H1 (cell line): Measurements from ENCODE around the gene SEMA6D. TPM values are rescaled to one million over a fixed set of nuclear protein-coding genes. Genes with fewer than 3 reads are reported as not detected.

Experiments
- CTCF ChIA-PET: fragments of 300-600 bp; sonication (Branson Sonifier 250); formaldehyde crosslinking; loops from one replicate; lab custom pipeline; 2021; ENCODE audit not compliant: partially characterized antibody; lab: Charles Lee
- POLR2A ChIA-PET: fragments of 300-600 bp; sonication (Branson Sonifier 250); formaldehyde crosslinking; loops from one replicate; lab custom pipeline; 2021; ENCODE audit warnings: inconsistent platforms; ENCODE audit not compliant: partially characterized antibody; lab: Charles Lee
- DNase-seq, 2 experiments: peaks; one replicate each; pipeline versions ENCODE4 v3.0.0 to v3.0.0-alpha.2; 2010 to 2022; ENCODE audit warnings: low spot score in 2 of 2, low read depth in 1 of 2, mixed read lengths in 1 of 2
- FAIRE-seq: peaks from 2 replicates; lab custom pipeline; 2011; peaks lifted over from hg19 to GRCh38; lab: Jason Lieb, UNC
- H2AFZ ChIP-seq: 2 replicates; pipeline ENCODE4 v1.8.1; 2012; ENCODE audit warnings: low read length, inconsistent platforms
- H2AK5ac ChIP-seq: 2 replicates; pipeline ENCODE4 v1.6.1; 2013; ENCODE audit warnings: low read depth, low read length
- H2BK120ac ChIP-seq: replicated peaks from 2 replicates; pipeline ENCODE3; 2013; ENCODE audit warnings: low read depth, low read length, inconsistent platforms
- H2BK12ac ChIP-seq: 2 replicates; pipeline ENCODE4 v1.6.1; 2013; ENCODE audit warnings: low read depth, low read length
- H2BK15ac ChIP-seq: 2 replicates; pipeline ENCODE4 v1.6.1; 2013; ENCODE audit warnings: low read length
- H2BK20ac ChIP-seq: 2 replicates; pipeline ENCODE4 v1.6.1; 2013; ENCODE audit warnings: low read length
- H2BK5ac ChIP-seq: 2 replicates; pipeline ENCODE4 v1.6.1; 2013; ENCODE audit warnings: low read depth, low read length
- H3K14ac ChIP-seq: 2 replicates; pipeline ENCODE4 v1.6.1; 2013; ENCODE audit warnings: inconsistent platforms; ENCODE audit not compliant: insufficient read length
- H3K18ac ChIP-seq: 2 replicates; pipeline ENCODE4 v1.6.1; 2013; ENCODE audit warnings: low read length; ENCODE audit errors: extremely low read depth
- H3K23ac ChIP-seq: 2 replicates; pipeline ENCODE4 v1.6.1; 2013; ENCODE audit warnings: inconsistent platforms; ENCODE audit not compliant: insufficient read length
- H3K23me2 ChIP-seq: 2 replicates; pipeline ENCODE4 v1.6.1; 2013; ENCODE audit warnings: low read depth, low read length
- H3K27ac ChIP-seq: 2 replicates; pipeline ENCODE4 v1.6.1; 2011; ENCODE audit warnings: low read depth, low read length, inconsistent platforms
- H3K27me3 ChIP-seq, 4 experiments: replicated peaks in 1 of 4; 1 replicate in 1 of 4; 2 replicates in 3 of 4; pipeline versions ENCODE4 v1.6.1 to v1.8.1; 2011 to 2013; ENCODE audit warnings: low read length in 3 of 4, mild to moderate bottlenecking in 3 of 4, inconsistent platforms in 2 of 4, mixed read lengths in 2 of 4, moderate library complexity in 1 of 4; ENCODE audit not compliant: control insufficient read depth in 3 of 4, insufficient read depth in 3 of 4; ENCODE audit errors: extremely low read depth in 1 of 4
- H3K36me3 ChIP-seq, 4 experiments: 2 replicates each; pipeline versions ENCODE4 v1.6.1 to v1.8.1; 2011 to 2013; ENCODE audit warnings: mild to moderate bottlenecking in 4 of 4, low read length in 3 of 4, moderate library complexity in 2 of 4, control low read depth in 1 of 4, inconsistent platforms in 1 of 4; ENCODE audit not compliant: insufficient read depth in 4 of 4, control insufficient read depth in 2 of 4
- H3K4ac ChIP-seq: replicated peaks from 2 replicates; pipeline ENCODE3; 2013; ENCODE audit warnings: low read length, low read depth, mixed read lengths, inconsistent platforms; ENCODE audit not compliant: insufficient read length
- H3K4me1 ChIP-seq, 4 experiments: replicated peaks in 1 of 4; 1 replicate in 1 of 4; 2 replicates in 3 of 4; pipeline versions ENCODE4 v1.6.1 to v1.8.1; 2011 to 2013; ENCODE audit warnings: low read length in 3 of 4, inconsistent platforms in 2 of 4, mixed read lengths in 1 of 4; ENCODE audit not compliant: insufficient read depth in 4 of 4, control insufficient read depth in 3 of 4
- H3K4me2 ChIP-seq, 2 experiments: 2 replicates each; pipeline versions ENCODE4 v1.6.1 to v1.8.1; 2011 to 2013; ENCODE audit warnings: low read depth in 2 of 2, low read length in 2 of 2, control low read depth in 1 of 2, inconsistent platforms in 1 of 2, mild to moderate bottlenecking in 1 of 2; ENCODE audit not compliant: insufficient read depth in 1 of 2
- H3K4me3 ChIP-seq, 4 experiments: fragments of 200-600, 300-600 bp in 1 of 4; sonication (generic), shearing (Covaris generic), sonication (Bioruptor Twin) in 1 of 4; 2 replicates each; pipeline versions ENCODE4 v1.5.1 to v1.8.1; 2011 to 2016; ENCODE audit warnings: low read length in 4 of 4, low read depth in 3 of 4, control low read depth in 2 of 4, inconsistent platforms in 2 of 4, mild to moderate bottlenecking in 2 of 4, mixed read lengths in 1 of 4, moderate library complexity in 1 of 4; ENCODE audit not compliant: insufficient read depth in 2 of 4; ENCODE audit errors: extremely low read depth in 1 of 4
- H3K56ac ChIP-seq: replicated peaks from 2 replicates; pipeline ENCODE3; 2013; ENCODE audit warnings: low read depth, mild to moderate bottlenecking, mixed read lengths, low read length, inconsistent platforms; ENCODE audit not compliant: insufficient read length
- H3K79me1 ChIP-seq: 2 replicates; pipeline ENCODE4 v1.6.1; 2013; ENCODE audit warnings: low read depth, low read length, control low read depth
- H3K79me2 ChIP-seq, 2 experiments: 2 replicates each; pipeline versions ENCODE4 v1.6.1 to v1.8.1; 2012 to 2013; ENCODE audit warnings: low read length in 2 of 2, mild to moderate bottlenecking in 2 of 2, inconsistent platforms in 1 of 2; ENCODE audit not compliant: insufficient read depth in 2 of 2, control insufficient read depth in 1 of 2
- H3K9ac ChIP-seq, 4 experiments: replicated peaks in 1 of 4; 1 replicate in 1 of 4; 2 replicates in 3 of 4; pipeline versions ENCODE4 v1.6.1 to v1.8.1; 2011 to 2013; ENCODE audit warnings: low read depth in 3 of 4, low read length in 3 of 4, control low read depth in 2 of 4, mild to moderate bottlenecking in 2 of 4, moderate library complexity in 2 of 4, inconsistent platforms in 1 of 4; ENCODE audit errors: extremely low read depth in 1 of 4
- H3K9me3 ChIP-seq, 2 experiments: 2 replicates each; pipeline versions ENCODE4 v1.6.1 to v1.8.1; 2012 to 2013; ENCODE audit warnings: mild to moderate bottlenecking in 2 of 2, moderate library complexity in 2 of 2, control low read depth in 1 of 2, inconsistent platforms in 1 of 2, low read depth in 1 of 2, low read length in 1 of 2, mixed read lengths in 1 of 2; ENCODE audit not compliant: insufficient read depth in 2 of 2
- H4K20me1 ChIP-seq, 2 experiments: replicated peaks in 1 of 2; 2 replicates each; pipeline versions ENCODE3 to v1.8.1; 2011 to 2013; ENCODE audit warnings: inconsistent platforms in 2 of 2, low read length in 2 of 2, mild to moderate bottlenecking in 1 of 2; ENCODE audit not compliant: insufficient read depth in 2 of 2, control insufficient read depth in 1 of 2
- H4K5ac ChIP-seq: 2 replicates; pipeline ENCODE4 v1.6.1; 2013; ENCODE audit warnings: low read length, low read depth, mixed read lengths, inconsistent platforms; ENCODE audit not compliant: insufficient read length
- H4K8ac ChIP-seq: 2 replicates; pipeline ENCODE4 v1.8.0; 2013; ENCODE audit warnings: mild to moderate bottlenecking, moderate library complexity, low read length, inconsistent platforms; ENCODE audit not compliant: insufficient read depth; ENCODE audit errors: extremely low read depth
- H4K91ac ChIP-seq: replicated peaks from 2 replicates; pipeline ENCODE3; 2013; ENCODE audit warnings: low read length, mixed read lengths, inconsistent platforms; ENCODE audit not compliant: insufficient read length
- ATF2 ChIP-seq: IDR thresholded peaks from 2 replicates; pipeline ENCODE4 v1.6.1; 2012; ENCODE audit warnings: low read length, inconsistent platforms
- ATF3 ChIP-seq: IDR thresholded peaks from 2 replicates; pipeline ENCODE4 v1.6.1; 2011; ENCODE audit warnings: low read depth, mild to moderate bottlenecking, low read length; ENCODE audit not compliant: insufficient read depth
- BRCA1 ChIP-seq: IDR thresholded peaks from 2 replicates; pipeline ENCODE4 v1.6.1; 2012; ENCODE audit warnings: low read depth, low read length, improper control_type of control experiment
- CTBP2 ChIP-seq: IDR thresholded peaks from 2 replicates; pipeline ENCODE4 v1.7.0; 2011; ENCODE audit warnings: borderline replicate concordance, mild to moderate bottlenecking, moderate library complexity, mixed read lengths, low read length; ENCODE audit not compliant: insufficient read depth, insufficient read length
- HDAC2 ChIP-seq, 2 experiments: fragments of 300-600 bp in 1 of 2; sonication (generic) in 1 of 2; IDR thresholded peaks; 2 replicates each; pipeline ENCODE4 v1.6.1; 2011 to 2012; ENCODE audit warnings: low read depth in 2 of 2, low read length in 2 of 2, mild to moderate bottlenecking in 2 of 2, moderate library complexity in 2 of 2, borderline replicate concordance in 1 of 2, inconsistent platforms in 1 of 2
- HDAC6 ChIP-seq: IDR thresholded peaks from one replicate; pipeline ENCODE4 v1.7.1; 2012; ENCODE audit warnings: low read depth, mild to moderate bottlenecking, inconsistent platforms, low read length, moderate library complexity
- KDM5A ChIP-seq: fragments of 200-600 bp; IDR thresholded peaks from 2 replicates; pipeline ENCODE4 v1.7.1; 2012; ENCODE audit warnings: mild to moderate bottlenecking, low read length, inconsistent platforms, mixed read lengths
- POLR2A ChIP-seq, 2 experiments: IDR thresholded peaks; 1 replicate in 1 of 2; 2 replicates in 1 of 2; pipeline ENCODE4 v1.6.1; 2011; ENCODE audit warnings: low read depth in 2 of 2, low read length in 2 of 2, mild to moderate bottlenecking in 2 of 2; ENCODE audit errors: control extremely low read depth in 1 of 2
- SIX5 ChIP-seq: IDR thresholded peaks from 2 replicates; pipeline ENCODE4 v1.6.1; 2011; ENCODE audit warnings: mild to moderate bottlenecking, low read depth, low read length
- TAF1 ChIP-seq: IDR thresholded peaks from 2 replicates; pipeline ENCODE4 v1.6.1; 2011; ENCODE audit warnings: mild to moderate bottlenecking, low read depth, low read length
- TCF12 ChIP-seq: IDR thresholded peaks from 2 replicates; pipeline ENCODE4 v1.6.1; 2011; ENCODE audit warnings: low read depth, mild to moderate bottlenecking, low read length
- TEAD4 ChIP-seq: IDR thresholded peaks from 2 replicates; pipeline ENCODE4 v1.6.1; 2012; ENCODE audit warnings: low read depth, low read length, inconsistent platforms, mixed read lengths
- whole genome bisulfite sequencing, 2 experiments: shearing (Covaris generic) in 1 of 2; methylation state at CpG; one replicate each; pipeline versions ENCODE4 v1.1.6 to v1.1.7; 2013 to 2015; ENCODE audit warnings: low lambda C conversion rate in 2 of 2, mixed read lengths in 2 of 2, inconsistent platforms in 1 of 2, low coverage in 1 of 2, missing lambda C conversion rate in 1 of 2; ENCODE audit not compliant: insufficient replicate concordance in 2 of 2, insufficient coverage in 1 of 2, insufficient read length in 1 of 2; ENCODE audit errors: extremely low coverage in 1 of 2, missing lambda C conversion rate in 1 of 2; 5-methylcytosine and 5-hydroxymethylcytosine counted together
- polyA plus RNA-seq, 7 experiments: library from polyadenylated mRNA; depleted of rRNA in 3 of 7; stranded (reverse) in 5 of 7; unstranded in 2 of 7; fragments of >200 nt in 5 of 7; fragments of 200-250 nt in 2 of 7; gene quantifications; 1 replicate in 5 of 7; 2 replicates in 1 of 7; 4 replicates in 1 of 7; pipeline versions ENCODE4 v1.2.1 to v1.2.3, GENCODE V29; 2011 to 2013; ENCODE audit warnings: missing spikeins in 2 of 7, mixed read lengths in 2 of 7
- total RNA-seq: library from RNA; stranded (reverse); fragmentation: NEBNext Ultra II Directional; extraction: Animal tissue kit (Norgen Biotek cat#: 25700); gene quantifications from 2 replicates; pipeline ENCODE4 v1.2.1, GENCODE V29; 2021

Gene SEMA6D
- total and polyA plus RNA-seq, 2 of the 8 experiments (the other 6 are each of a cell fraction or from before 2014, with no cell fraction given), result 2.2 to 3.8 TPM

- Histone ChIP-seq H2BK20ac (no peak overlapping the region), H3K18ac (no peak overlapping the region), H2AK5ac (no peak overlapping the region), H3K56ac (no peak overlapping the region), H2AFZ (no peak overlapping the region), H2BK15ac (no peak overlapping the region), H3K14ac (no peak overlapping the region), H4K8ac (no peak overlapping the region), H3K4me2 (no peak overlapping the region), H3K9ac (no peak overlapping the region), H2BK5ac (no peak overlapping the region), H4K91ac (no peak overlapping the region), H3K23ac (no peak overlapping the region), H3K27ac (no peak overlapping the region), H2BK120ac (no peak overlapping the region), H3K79me1 (no peaks in the 10 kb centered on the region), H3K4me3 (no peak overlapping the region), H3K4ac (no peak overlapping the region), H3K4me1 (peaks cover 0 to under 1% (median 0%) of the 10 kb centered on the region in 4 experiments; a peak in 1 of 7 replicates), H4K20me1 (no peaks in the 10 kb centered on the region), H2BK12ac (no peak overlapping the region), H4K5ac (no peak overlapping the region), H3K36me3 (peaks cover 0 to 8% (median 2%) of the 10 kb centered on the region in 4 experiments; a peak in 3 of 8 replicates), H3K27me3 (no peaks in the 10 kb centered on the region), H3K23me2 (no peaks in the 10 kb centered on the region), H3K79me2 (no peaks in the 10 kb centered on the region; a peak in 1 of 4 replicates), H3K9me3 (no peaks in the 10 kb centered on the region)
- FAIRE-seq, result no peak
- POLR2A ChIA-PET, result no interaction called here
- WGBS, 2 experiments, result 92% methylated on average over 13 of the region's 13 CpGs; no CpG with 5 or more reads in 1 of the 2 experiments
- DNase-seq, result no peak
- CTCF ChIA-PET, result interaction anchor here (0.7 kb wide), 1 partner anchor 26 kb away, joined by 3 read pairs; no protein-coding TSS in a partner anchor
- TF ChIP-seq ATF2, result no peak
- no peak for TF ChIP-seq TCF12
- TF ChIP-seq HDAC6, result no peak
- no peak for TF ChIP-seq TAF1
- TF ChIP-seq BRCA1, result no peak
- TF ChIP-seq HDAC2 (IDR thresholded peaks at IDR 0.05; ENCODE audit: borderline replicate concordance in 1 of 2, low read depth in 2 of 2, low read length in 2 of 2), result no peak
- TF ChIP-seq TEAD4, result no peak
- TF ChIP-seq SIX5, result no peak
- no peak for TF ChIP-seq CTBP2
- TF ChIP-seq KDM5A, result no peak
- no peak for TF ChIP-seq ATF3
- no peak for TF ChIP-seq POLR2A (IDR thresholded peaks at IDR 0.05; ENCODE audit: control extremely low read depth in 1 of 2, low read depth in 2 of 2, low read length in 2 of 2)
Measured at GRCh38 chr15:47764666-47765065, 47.4 kb downstream of the SEMA6D start.
